ENCODE measurements around the gene MEIS1.

Gene MEIS1

GRCh38 chr2:66526180-66526579 lies 91.3 kb downstream of the MEIS1 start:
- Histone ChIP-seq H3K4me2 (ENCODE audit: low read length) (no peak overlapping the region), H3K9me2 (replicated peaks; ENCODE audit: control insufficient read depth, low read length) (no peaks in the 10 kb centered on the region), H3K27ac (ENCODE audit: low read depth, low read length) (no peak overlapping the region), H3K9me3 (ENCODE audit: control insufficient read depth, insufficient read depth, low read length) (no peaks in the 10 kb centered on the region), H3K4me1 (ENCODE audit: control insufficient read depth, low read length) (peaks cover 3% of the 10 kb centered on the region; the same call in 1 of the 2 replicates), H3K4me3 (ENCODE audit: low read length) (no peak overlapping the region), H3K36me3 (ENCODE audit: control insufficient read depth, low read length) (no peaks in the 10 kb centered on the region), H3K27me3 (ENCODE audit: control insufficient read depth, low read length) (no peaks in the 10 kb centered on the region), H3K79me2 (ENCODE audit: control insufficient read depth, low read length) (no peaks in the 10 kb centered on the region), H4K20me1 (ENCODE audit: control insufficient read depth, insufficient read depth, low read depth, low read length) (no peaks in the 10 kb centered on the region), H3F3A (ENCODE audit: control insufficient read depth, insufficient read depth) (no peaks in the 10 kb centered on the region)
- TF ChIP-seq EZH2phosphoT487 (IDR thresholded peaks at IDR 0.05; ENCODE audit: borderline replicate concordance, low read length) (no peak), CTCF (IDR thresholded peaks at IDR 0.05; ENCODE audit: low read depth, low read length, poor library complexity, severe bottlenecking) (no peak)

GRCh38 chr2:66528974-66529724 lies 94.2 kb downstream of the MEIS1 start:
- Histone ChIP-seq H3K9me3 (ENCODE audit: control insufficient read depth, insufficient read depth, low read length) (no peaks in the 10 kb centered on the region), H3K36me3 (ENCODE audit: control insufficient read depth, low read length) (no peaks in the 10 kb centered on the region), H3K9me2 (replicated peaks; ENCODE audit: control insufficient read depth, low read length) (no peaks in the 10 kb centered on the region), H3K27ac (ENCODE audit: low read depth, low read length) (no peak overlapping the region), H3K79me2 (ENCODE audit: control insufficient read depth, low read length) (no peaks in the 10 kb centered on the region), H3F3A (ENCODE audit: control insufficient read depth, insufficient read depth) (no peaks in the 10 kb centered on the region), H3K27me3 (ENCODE audit: control insufficient read depth, low read length) (no peaks in the 10 kb centered on the region), H3K4me1 (ENCODE audit: control insufficient read depth, low read length) (peaks cover 3% of the 10 kb centered on the region; the same call in 1 of the 2 replicates), H3K4me2 (ENCODE audit: low read length) (no peak overlapping the region), H3K4me3 (ENCODE audit: low read length) (no peak overlapping the region), H4K20me1 (ENCODE audit: control insufficient read depth, insufficient read depth, low read depth, low read length) (no peaks in the 10 kb centered on the region)
- no peak for TF ChIP-seq CTCF (IDR thresholded peaks at IDR 0.05; ENCODE audit: low read depth, low read length, poor library complexity, severe bottlenecking)
- TF ChIP-seq EZH2phosphoT487 (IDR thresholded peaks at IDR 0.05; ENCODE audit: borderline replicate concordance, low read length), result no peak

GRCh38 chr2:66530651-66531050 lies 95.7 kb downstream of the MEIS1 start:
- Histone ChIP-seq H3F3A (ENCODE audit: control insufficient read depth, insufficient read depth) (no peaks in the 10 kb centered on the region), H4K20me1 (ENCODE audit: control insufficient read depth, insufficient read depth, low read depth, low read length) (no peaks in the 10 kb centered on the region), H3K79me2 (ENCODE audit: control insufficient read depth, low read length) (no peaks in the 10 kb centered on the region), H3K4me2 (ENCODE audit: low read length) (no peak overlapping the region), H3K27ac (ENCODE audit: low read depth, low read length) (no peak overlapping the region), H3K9me2 (replicated peaks; ENCODE audit: control insufficient read depth, low read length) (no peaks in the 10 kb centered on the region), H3K4me3 (ENCODE audit: low read length) (no peak overlapping the region), H3K36me3 (ENCODE audit: control insufficient read depth, low read length) (no peaks in the 10 kb centered on the region), H3K27me3 (ENCODE audit: control insufficient read depth, low read length) (no peaks in the 10 kb centered on the region), H3K9me3 (ENCODE audit: control insufficient read depth, insufficient read depth, low read length) (no peaks in the 10 kb centered on the region), H3K4me1 (ENCODE audit: control insufficient read depth, low read length) (peaks cover under 1% of the 10 kb centered on the region; the same call in 1 of the 2 replicates)
- TF ChIP-seq EZH2phosphoT487 (IDR thresholded peaks at IDR 0.05; ENCODE audit: borderline replicate concordance, low read length) (no peak), CTCF (IDR thresholded peaks at IDR 0.05; ENCODE audit: low read depth, low read length, poor library complexity, severe bottlenecking) (no peak)
